HEK293 (cell line): Measurements from ENCODE around the gene INPP5D.

Source experiments
- ZFP41 ChIP-seq: fragments of 450-650 bp; formaldehyde crosslinking; IDR thresholded peaks from 2 replicates; pipeline ENCODE4 v1.5.1; 2016; ENCODE audit warnings: missing biosample characterization, missing genetic modification characterization, borderline replicate concordance
- TF ChIP-seq, protein P1 (sequence below): fragments of 450-650 bp; formaldehyde crosslinking; IDR thresholded peaks from 2 replicates; pipeline ENCODE4 v1.5.1; 2016; ENCODE audit warnings: missing biosample characterization, missing genetic modification characterization

DNA sequence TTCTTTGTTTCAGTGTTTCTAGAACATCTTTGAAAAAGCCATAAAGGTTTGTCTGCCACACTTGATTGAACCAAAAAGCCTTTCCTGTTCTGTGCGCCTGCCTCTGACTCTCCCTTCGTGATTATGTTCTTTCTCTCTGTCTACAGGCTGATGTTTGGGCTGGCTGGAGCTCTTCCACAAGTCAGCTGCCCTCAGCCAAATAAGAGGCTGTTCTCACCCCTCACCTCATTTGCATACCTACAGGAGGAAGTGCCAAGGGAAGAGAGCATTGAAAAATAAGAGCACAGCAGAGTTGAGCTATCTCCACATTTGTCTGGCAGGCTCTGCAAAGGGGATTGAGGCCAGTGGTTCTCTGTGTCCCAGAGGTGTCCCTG is 15.8 kb downstream of the INPP5D start:
- TF ChIP-seq, protein P1, sequence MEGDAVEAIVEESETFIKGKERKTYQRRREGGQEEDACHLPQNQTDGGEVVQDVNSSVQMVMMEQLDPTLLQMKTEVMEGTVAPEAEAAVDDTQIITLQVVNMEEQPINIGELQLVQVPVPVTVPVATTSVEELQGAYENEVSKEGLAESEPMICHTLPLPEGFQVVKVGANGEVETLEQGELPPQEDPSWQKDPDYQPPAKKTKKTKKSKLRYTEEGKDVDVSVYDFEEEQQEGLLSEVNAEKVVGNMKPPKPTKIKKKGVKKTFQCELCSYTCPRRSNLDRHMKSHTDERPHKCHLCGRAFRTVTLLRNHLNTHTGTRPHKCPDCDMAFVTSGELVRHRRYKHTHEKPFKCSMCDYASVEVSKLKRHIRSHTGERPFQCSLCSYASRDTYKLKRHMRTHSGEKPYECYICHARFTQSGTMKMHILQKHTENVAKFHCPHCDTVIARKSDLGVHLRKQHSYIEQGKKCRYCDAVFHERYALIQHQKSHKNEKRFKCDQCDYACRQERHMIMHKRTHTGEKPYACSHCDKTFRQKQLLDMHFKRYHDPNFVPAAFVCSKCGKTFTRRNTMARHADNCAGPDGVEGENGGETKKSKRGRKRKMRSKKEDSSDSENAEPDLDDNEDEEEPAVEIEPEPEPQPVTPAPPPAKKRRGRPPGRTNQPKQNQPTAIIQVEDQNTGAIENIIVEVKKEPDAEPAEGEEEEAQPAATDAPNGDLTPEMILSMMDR (tag by site-specific recombination) = no peak
- TF ChIP-seq ZFP41 = no peak
